D341Med (cell line): Measurements from ENCODE around the gene TNC.

Source experiments
- DNase-seq: peaks from one replicate; pipeline ENCODE4 v3.0.0; 2012; ENCODE audit warnings: low spot score

TNC gene

DNA sequence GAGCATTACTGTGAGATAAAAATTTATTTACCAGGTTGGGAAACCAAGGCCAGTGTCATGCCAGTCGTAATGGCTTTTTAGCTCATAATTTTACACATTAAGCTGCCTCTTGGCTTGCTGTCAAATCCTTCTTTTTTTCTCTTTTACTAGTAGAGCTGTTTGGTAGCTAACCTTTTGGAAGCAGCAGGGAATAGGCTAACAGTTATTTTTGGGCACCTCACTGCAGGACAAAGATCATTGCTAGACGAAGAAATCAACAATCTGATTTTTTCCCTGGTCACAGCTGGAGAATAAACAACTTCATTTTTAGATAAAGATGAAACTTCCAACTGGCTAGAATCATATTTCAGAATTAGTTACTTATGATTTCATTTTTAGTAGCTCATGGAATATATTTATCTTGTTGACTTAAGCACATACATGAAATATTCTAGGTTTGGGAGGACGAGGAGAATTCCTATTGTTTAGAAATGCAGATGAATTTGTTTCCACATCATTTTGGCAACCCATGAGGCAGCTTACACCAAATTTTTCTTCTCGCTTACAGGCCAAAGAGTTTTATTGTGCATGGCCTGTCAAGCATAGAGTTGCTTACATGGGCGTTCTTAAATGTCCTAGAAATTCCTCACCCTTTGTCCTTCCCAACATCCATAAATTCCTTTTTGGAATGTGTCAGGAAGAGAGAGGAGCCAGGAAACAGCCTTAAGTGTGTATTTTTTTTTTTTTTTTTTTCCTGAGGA is 19.6 kb downstream of the TNC start:
- no peak for DNase-seq

DNA sequence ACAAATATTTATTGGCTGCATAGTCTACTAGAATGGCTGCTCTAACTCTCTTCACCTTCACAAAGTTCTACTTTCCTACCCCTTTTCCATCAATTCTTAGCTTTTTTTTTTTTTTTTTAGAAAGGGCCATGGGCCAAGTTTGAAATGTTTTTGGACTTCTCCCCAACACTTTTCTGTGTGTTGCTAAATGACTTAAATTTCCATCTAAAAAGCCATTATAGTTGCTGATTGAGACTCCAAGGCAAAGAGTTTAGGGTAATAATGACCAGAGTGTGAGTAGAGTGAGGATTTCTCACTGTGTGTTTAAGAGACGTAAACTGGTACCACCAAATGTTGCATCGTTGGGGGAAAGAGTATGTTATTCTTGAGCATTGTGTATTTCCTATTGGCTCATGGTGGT is 24.4 kb downstream of the TNC start:
- no peak for DNase-seq

DNA sequence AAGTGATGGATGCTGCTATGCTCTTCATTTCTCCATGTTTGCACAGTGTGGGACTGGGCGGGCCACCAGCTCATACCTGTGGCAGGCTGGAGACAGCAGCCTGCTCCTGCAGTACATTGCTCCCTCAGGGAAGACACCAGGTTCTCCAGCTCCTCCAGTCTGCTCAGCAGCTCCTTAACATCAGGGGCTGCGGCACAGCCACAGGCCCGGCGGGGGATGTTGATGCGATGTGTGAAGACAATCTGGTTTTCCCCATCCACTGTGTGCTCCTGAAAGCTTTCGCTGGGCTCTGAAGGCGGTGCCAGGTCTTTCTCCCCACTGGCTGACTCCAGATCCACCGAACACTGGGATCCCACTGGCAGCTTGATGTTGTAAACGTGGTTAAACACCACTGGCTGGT is 27.5 kb downstream of the TNC start:
- DNase-seq, result no peak

DNA sequence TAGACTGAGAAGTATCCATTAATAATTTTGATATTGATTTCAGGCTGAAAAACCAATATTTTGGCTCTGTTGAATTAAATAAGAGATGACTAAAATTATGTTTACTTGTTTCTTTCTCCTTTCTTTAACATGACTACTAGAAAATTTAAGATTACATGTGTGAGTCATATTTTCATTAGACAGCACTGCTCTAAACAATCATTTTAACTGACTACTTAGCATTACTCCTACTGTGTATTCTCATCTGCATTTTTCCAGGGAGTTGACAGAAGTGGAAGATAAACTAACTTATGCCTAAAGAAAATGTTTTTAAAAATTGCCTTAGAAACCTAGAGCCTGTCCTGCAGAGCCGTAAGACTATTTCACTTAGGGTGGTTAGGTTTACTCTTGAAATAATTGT is 29.1 kb downstream of the TNC start:
- no peak for DNase-seq

DNA sequence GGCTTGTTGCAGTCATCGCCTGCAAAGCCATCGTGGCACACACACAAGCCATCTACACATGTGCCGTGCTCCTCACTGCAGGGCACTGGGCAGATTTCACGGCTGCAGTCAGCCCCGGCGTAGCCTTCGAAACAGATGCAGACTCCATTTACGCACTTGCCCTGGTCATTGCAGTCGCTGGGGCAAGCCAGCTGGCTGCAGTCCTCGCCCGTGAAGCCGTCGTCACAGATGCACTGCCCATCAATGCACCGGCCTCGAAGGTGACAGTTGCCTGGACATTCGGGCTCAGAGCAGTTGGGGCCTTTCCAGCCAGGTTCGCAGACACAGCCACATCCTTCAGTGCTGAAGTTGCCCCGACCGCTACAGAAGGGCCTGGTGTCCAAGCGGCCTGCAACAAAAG is 31.1 kb downstream of the TNC start:
- DNase-seq, result no peak

DNA sequence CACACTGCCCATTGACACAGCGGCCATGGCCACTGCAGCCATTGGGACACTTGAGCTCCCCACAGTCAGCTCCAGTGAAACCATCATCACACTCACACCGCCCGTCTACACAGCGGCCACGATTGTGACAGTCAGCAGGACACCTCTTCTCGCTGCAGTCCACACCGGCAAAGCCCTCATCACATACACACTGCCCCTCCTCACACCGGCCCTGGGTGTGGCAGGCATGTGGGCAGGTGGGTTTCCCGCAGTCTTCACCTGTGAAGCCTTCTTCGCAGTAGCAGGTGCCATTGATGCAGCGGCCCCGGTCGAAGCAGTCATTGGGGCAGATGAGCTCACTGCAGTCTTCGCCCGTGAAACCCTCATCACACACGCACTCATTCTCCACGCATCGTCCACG is 31.5 kb downstream of the TNC start:
- no peak for DNase-seq

DNA sequence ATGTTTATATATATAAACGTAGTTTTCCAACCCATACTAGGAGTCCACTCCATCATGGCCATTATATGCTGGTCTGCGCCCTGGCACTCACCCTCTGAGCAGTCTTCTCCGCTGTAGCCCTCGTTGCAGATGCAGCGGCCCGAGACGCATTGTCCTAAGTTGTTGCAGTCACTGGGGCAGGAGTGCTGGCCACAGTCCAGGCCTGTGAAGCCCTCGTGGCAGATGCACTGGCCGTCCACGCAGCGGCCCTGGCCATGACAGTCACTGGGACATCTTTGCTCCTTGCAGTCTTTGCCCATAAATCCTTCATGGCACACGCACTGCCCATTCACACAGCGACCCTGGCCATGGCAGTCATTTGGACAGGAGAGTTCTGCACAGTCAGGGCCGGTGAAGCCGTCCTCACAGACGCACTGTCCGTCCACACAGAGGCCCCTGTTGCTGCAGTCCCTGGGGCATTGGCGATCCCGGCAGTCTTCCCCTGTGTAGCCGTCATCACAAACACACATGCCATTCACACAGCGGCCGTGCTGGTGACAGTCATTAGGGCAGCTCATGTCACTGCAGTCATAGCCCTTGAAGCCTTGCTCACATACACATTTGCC is 32.1 kb downstream of the TNC start:
- DNase-seq, result no peak

DNA sequence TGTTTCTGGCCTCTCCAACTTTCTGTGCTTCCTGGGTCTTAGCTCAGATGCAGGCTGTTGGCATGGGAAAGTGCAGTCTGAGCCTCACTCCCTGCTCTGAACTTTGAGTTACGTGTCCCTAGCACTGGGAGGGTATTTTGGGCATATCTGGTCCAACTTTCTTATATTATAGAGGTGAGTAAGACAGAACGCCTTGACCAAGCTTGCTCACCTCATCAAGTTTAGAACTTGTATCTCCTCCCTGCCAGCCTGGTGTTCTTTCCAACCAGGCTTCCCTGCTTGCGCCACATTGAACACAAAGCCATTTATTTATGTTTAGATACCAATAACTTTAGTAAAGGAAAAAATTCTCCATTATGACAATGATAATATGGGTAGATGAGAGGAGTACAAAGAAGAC is 33.2 kb downstream of the TNC start:
- DNase-seq, result no peak

DNA sequence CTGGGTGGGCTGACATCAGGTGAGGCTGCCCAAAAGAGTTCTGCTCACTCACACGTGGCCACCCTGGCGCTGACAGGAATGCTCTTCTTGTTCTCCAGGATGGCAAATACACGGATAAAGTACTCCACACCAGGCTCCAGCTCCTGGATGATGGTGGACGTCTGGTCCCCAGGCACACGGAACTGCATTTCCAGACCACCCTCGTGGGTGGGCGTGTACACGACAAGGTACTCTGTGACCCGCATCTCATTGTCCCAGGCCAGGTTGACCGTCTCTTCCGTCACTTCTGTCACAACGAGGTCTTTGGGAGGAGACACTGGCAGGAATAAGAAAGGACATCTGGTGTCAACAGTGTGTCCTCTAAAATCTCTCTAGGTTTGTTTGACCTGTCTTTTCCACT is 33.8 kb downstream of the TNC start:
- no peak for DNase-seq

DNA sequence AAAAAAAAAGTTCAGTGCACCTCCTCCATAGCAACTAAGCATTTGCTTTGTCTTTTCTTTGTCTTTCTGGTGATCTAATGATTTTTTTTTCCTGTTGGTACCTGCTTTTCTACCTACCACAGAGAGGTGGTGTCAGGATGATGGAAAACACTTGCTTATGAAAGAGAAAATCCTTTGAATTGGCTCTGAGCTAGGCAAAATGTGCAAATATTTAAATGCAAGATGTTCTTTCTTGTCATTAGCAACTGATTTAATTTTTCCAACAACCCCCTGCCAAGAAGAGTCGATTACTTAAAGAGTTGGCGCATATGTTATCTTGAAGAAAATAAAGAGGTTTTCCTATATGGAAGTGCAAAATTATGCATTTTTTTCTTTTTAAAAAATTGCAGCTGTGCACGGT is 37.7 kb downstream of the TNC start:
- DNase-seq, result no peak

DNA sequence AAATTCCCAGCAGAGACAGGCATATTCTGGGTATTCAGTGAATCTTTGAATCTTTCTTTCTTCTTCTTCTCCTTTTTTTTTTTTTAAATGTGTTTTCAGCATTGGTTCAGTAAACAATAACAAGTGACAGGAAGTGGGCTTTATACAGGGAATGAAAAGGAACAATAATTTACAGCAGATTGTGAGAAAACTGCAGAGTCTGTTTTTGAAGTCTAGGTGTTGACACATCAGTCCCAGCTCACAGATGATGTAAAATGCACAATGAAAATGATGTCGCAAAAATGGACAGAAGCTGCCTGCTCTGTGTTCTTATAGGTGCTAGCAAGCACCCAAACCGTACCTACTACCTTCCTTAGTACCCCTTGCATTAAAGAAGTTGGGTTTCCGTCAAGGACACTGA is 38.8 kb downstream of the TNC start:
- DNase-seq, result no peak

DNA sequence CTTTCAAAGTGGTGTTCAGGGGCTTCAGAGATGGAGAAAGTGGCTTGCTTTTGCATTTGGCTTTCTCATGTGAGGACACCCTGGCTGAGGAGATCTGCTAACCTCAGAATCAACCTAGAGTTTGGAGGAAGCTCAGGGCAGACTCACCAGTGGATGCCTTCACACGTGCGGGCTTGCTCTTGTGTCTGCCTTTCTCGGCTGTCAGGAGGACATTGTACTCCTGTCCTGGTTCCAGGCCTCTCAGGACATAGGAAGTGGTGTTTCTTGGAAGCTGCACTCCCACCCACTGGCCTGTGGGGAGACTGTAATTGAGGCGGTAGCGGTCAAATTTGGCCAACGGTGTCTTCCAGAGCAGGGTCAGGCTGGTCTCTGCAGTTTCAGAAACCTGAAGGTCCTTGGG is 44.5 kb downstream of the TNC start:
- no peak for DNase-seq

DNA sequence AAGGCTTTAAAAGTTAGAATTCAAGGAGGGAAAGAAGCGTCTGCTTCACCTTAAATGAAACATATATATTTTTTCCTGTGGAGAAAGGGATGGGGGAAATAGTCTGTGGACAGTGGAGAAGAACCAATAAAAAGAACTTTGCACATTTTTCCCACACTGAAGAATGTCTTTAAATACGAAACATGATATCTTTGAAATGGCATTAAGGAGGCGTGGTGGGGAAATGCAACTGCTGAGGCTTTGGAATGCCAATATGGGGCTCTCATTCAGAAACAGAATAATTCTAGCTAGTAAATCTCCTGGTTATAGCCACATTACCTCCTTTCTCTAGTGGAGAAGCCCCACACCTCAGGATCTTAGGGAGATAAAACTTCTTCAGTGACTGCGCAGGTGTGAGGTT is 46.8 kb downstream of the TNC start:
- no peak for DNase-seq

DNA sequence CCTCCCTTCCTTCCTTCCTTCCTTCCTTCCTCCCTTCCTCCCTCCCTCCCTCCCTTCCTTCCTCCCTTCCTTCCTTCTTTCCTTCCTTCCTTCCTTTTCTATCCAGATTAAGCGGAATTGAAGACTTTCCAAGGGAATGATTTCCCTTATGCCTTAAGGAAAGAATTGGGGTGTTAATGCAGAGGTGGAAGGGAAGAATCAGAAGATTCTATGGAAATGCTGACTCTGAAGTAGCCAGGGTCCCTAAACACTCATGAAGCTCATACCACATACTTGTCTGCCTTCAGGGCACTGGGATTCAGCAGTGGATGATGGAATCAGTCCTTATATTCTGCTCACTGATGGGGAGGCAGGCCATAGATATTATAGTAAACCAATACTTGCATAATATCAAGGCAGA is 48.2 kb downstream of the TNC start:
- DNase-seq, result no peak

DNA sequence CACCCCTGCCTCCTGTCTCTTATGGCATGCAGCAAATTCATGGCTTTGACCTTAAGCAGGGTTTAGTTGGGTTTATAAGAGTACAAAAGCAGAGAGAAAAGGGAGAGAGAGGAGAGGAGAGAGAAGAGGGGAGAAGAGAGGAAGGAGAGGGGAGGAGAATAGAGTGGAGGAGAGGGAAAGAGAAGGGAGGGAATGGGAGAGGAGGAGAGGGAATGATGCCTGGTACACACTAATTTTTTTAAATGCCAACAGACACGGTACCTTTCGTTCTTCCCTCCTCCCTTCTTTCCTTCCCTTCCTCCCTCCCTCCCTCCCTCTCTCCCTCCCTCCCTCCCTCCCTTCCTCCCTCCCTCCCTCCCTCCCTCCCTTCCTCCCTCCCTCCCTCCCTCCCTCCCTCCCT is 48.7 kb downstream of the TNC start:
- DNase-seq, result no peak

DNA sequence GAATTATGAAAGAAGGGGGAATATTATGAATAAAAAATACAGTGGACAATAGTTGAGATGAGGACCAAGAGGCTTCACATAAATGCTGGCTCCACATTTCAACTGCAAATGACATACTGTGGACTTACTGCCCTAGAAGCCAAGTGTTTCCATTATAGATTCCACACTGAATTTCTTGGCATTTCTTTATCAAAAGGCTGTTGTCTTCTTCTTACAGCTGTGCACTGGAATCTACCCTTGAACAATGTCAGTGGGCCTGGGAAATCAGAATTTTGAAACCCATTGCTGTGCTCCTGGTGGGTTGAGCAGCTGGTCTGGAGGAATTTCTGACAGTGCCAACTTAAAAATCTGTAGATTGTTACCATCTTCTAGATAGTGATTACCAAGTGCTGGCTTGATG is 49.9 kb downstream of the TNC start:
- no peak for DNase-seq

DNA sequence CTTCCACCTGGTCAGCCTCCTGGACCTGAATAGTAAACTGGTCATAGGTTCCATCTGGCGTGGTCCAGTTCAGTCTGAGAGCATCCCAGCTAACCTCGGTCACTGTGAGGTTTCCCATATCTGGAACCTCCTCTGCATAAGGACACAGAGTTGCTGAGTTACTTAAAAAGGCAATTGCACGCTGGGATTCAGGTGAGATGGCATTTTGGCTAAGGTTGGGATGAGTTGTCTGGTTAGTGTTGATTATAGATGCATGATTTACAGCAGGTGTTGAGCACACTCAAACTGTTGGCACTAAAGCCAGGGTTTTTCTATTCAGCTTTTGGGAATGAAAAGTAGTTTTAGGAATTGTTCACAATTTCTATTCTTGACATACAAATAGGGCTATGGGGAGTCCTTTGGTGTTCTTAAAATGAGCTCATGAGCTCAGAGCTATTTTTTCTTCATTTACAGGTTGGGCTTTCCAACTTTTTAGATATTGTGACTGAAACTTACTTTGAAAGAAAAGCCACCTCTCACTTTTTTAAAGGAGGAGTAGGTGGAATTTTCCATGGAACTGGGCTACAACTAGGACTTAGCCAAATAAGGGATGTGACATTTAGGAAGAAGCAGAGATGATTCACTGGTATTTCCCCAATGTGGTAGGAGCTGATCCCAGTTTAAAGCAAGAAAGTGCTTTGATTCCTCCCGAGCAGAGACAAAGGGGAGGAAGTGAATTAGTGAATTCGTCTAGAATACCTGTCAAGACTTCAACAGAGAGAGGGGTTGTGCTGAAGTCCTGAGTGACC is 54.7 kb downstream of the TNC start:
- DNase-seq, result no peak

DNA sequence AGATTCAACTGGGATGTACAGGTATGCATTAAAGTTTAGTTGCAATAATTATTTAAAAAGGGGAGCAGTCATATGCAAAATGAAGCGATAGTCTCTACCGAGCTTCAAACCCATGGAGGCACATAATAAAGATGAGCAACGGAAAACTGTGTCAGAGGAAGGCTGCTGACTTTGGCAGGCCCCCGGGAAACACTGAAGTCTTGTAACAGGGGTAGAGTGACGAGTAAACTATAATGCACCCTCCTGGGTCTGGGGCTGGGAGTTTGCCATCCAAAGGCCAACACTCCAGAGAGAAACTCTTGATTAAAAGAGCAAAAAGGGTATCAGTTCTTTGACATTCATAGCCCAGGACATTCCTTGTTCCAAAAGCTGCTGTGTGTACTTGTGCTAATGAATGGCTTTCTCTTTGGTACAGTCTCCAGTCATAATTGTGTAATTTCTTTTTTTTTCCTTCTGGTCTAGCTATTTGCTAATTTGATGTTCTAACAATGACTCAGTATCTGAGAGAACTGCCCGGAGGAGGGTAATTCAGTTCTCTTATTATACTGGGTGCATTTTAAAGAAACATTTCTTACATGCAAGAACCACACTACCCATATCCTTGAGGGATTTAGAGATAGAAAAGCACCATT is 59.2 kb downstream of the TNC start:
- DNase-seq, result no peak

DNA sequence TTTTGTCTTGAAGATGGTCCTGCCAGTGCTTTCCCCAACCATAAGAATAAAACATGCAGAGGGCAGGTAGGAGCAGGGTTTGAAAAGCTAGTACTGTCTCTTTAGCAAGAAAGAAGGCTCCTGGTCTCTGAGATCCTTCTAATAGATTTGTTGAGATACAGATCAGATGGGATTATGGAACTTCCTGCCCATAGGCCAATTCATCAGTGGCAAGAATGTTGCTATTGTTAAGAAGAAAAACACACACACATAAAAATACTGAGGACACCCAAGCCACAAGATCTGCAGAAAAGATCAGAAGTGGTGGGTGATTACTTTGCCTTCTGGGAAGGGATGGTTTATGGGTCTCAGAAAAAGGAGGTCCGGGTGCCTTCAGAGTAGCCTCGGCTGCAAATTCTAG is 59.8 kb downstream of the TNC start:
- no peak for DNase-seq

DNA sequence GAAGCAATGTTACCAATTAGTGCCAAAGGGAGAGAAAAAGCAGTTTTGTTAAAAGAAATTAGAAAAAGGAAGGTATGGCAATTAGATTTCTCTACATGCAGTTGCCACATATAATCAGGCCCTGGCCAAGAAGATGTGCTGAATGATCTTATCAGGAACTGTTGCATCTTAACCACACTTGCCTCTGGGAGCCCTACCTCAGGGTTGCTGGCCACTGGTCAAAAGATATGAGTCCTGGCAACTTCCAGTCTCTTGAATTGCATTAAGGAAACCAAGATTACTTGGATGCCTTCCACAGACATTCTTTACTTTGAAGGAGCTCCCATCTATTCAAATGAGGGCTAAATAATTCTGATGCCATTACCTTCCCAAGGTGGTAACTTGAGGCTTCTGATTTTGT is 60.4 kb downstream of the TNC start:
- no peak for DNase-seq

DNA sequence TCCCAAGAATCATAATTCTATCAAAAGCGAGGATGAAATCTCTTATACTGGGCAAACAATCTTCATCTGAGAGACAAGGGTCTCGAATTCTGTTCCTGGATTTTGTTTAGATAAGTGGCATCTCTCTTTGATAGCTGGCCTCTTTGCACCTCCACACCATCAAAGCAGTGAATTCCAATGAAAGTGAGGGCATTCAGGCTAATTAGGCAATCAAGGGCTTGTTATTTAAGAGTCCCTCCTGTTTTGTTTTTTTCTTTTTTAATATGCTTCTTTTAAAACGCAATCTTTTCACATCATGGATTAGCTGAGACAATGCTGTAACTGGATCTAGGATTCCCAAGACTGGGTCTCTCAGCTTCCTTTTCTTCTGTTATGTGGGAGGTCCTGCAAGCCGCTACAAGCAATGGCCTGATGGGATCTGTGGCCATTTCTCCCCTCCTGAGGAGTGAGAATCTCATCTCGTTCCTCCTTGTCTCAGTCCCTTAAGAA is 67.9 kb downstream of the TNC start:
- no peak for DNase-seq

DNA sequence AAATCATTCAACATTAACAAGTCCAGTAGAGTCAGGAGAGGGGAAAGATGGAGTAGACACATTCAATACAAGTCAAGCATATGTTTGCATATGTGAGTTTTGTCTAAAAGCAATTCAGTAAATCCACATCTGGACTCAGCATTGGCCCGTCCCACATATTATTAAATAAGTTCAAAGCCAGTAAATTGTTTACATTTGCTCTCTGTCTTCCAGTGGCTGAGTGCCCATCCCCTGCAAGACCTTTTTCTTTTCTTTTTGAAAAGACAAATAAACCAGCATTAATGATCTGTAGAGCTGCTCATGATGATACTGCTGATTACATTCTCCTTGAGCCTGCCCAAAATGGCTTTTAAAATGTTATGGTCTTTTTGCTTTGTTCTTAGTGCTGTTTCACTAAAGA is 71.1 kb downstream of the TNC start:
- DNase-seq, result no peak

DNA sequence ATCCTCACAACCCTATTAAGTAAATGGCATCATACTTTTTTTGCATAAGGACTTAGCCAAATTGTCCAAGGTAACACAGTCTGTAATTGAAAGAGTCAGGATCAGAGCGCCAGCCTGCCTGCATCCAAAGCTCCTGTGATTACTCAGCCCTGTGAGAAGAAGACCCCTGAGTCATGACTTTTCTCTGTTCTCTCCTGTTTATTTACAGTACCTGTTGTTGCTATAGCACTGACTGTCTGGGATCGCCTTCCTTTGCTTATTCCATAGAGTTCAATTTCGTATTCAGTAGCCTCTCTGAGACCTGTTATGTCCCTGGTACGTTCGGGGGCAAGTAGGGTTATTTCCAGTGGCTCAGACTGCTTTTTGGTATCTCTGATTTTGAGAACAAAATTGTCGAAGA is 71.8 kb downstream of the TNC start:
- DNase-seq, result no peak
